Activated B cell treated with CpG ODN at 0.5 μM for 24 hours (primary cell): ENCODE data around the gene GHRHR. TPM values are rescaled to one million over a fixed set of nuclear protein-coding genes. Genes with fewer than 3 reads are reported as not detected.

Experiments used
- ATAC-seq: fragments of 200-7000 bp; cut with Tn5 transposase; one replicate; pipeline ENCODE4 v1.10.0; 2021; ENCODE audit warnings: low read depth, mild to moderate bottlenecking, moderate library complexity
- CTCF ChIA-PET: fragments of 350-600 bp; sonication (Branson Sonifier 250); formaldehyde crosslinking; loops from one replicate; lab custom pipeline; 2021; ENCODE audit warnings: antibody characterized with exemption; lab: Charles Lee
- POLR2A ChIA-PET: fragments of 350-600 bp; sonication (Branson Sonifier 250); formaldehyde crosslinking; loops from one replicate; lab custom pipeline; 2021; ENCODE audit warnings: antibody characterized with exemption; lab: Charles Lee
- DNase-seq: peaks from one replicate; pipeline ENCODE4 v3.0.0; 2022
- H3K27ac Mint-ChIP-seq: one replicate; pipeline ENCODE4 v1.8.0; 2020; ENCODE audit warnings: mixed read lengths
- H3K27me3 Mint-ChIP-seq: one replicate; pipeline ENCODE4 v1.8.0; 2021; ENCODE audit warnings: mixed read lengths
- H3K36me3 Mint-ChIP-seq: one replicate; pipeline ENCODE4 v1.8.0; 2021; ENCODE audit warnings: low read depth, mixed read lengths
- H3K4me1 Mint-ChIP-seq: one replicate; pipeline ENCODE4 v1.8.0; 2021; ENCODE audit warnings: mixed read lengths
- H3K4me3 Mint-ChIP-seq: one replicate; pipeline ENCODE4 v1.8.0; 2020; ENCODE audit warnings: mild to moderate bottlenecking, mixed read lengths
- H3K9me3 Mint-ChIP-seq: one replicate; pipeline ENCODE4 v1.8.0; 2020; ENCODE audit warnings: mixed read lengths
- CTCF ChIP-seq: fragments of 200-600 bp; IDR thresholded peaks from one replicate; pipeline ENCODE4 v1.8.0; 2022; ENCODE audit warnings: antibody characterized with exemption, mild to moderate bottlenecking
- intact Hi-C: fragments of 100-400 bp; cut with micrococcal nuclease; formaldehyde crosslinking; loops from one replicate; pipeline ENCODE4 v1.15.1; 2024
- total RNA-seq: library from RNA; stranded (reverse); gene quantifications from 2 replicates; pipeline ENCODE4 v1.2.3, GENCODE V29; 2022

The GHRHR gene
- total RNA-seq, 1 donor from 2014 or later, result not detected

GRCh38 chr7:30928254-30928872 is 35.4 kb upstream of the GHRHR start:
- Mint-ChIP-seq H3K27ac (no peak overlapping the region), H3K36me3 (no peaks in the 10 kb centered on the region), H3K27me3 (peaks cover 2% of the 10 kb centered on the region), H3K4me1 (no peaks in the 10 kb centered on the region), H3K4me3 (no peak overlapping the region), H3K9me3 (no peaks in the 10 kb centered on the region)
- intact Hi-C loops, result no loop called here
- ATAC-seq (no peak), DNase-seq (peak; percentile 4)
- ChIA-PET POLR2A (no interaction called here), CTCF (interaction anchor here (0.6 to 1.3 kb wide), 2 partner anchors 10 to 54 kb away, joined by 3 to 6 read pairs; no protein-coding TSS in a partner anchor)
- no peak for TF ChIP-seq CTCF

DNA sequence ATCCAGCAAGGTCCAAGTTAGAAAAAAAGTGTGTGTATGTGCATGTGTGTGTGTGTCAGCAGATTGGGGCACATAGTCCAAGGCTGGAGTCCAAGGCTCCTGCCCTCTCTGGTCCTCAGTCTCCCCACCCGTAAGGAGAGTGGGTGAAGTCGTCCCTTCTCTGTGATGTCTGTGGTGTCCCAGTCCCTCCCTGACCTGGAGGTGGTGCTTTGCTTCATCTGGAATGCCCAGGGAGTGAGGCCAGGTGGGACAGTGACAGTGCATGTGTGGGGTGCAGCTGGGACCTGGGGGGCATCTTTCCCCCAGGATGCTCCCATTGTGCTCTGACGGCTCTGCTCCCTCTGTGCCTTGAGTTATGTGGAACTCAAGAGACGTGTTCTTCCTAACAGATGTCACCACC is 34.1 kb upstream of the GHRHR start:
- no peak overlapping the region for H3K27ac Mint-ChIP-seq
- ATAC-seq (no peak), DNase-seq (no peak)
- H3K9me3 Mint-ChIP-seq, result no peaks in the 10 kb centered on the region
- no peaks in the 10 kb centered on the region for H3K4me1 Mint-ChIP-seq
- POLR2A ChIA-PET, result no interaction called here
- intact Hi-C loops, result no loop called here
- peaks cover 2% of the 10 kb centered on the region for H3K27me3 Mint-ChIP-seq
- H3K4me3 Mint-ChIP-seq, result no peak overlapping the region
- TF ChIP-seq CTCF, result no peak
- no peaks in the 10 kb centered on the region for H3K36me3 Mint-ChIP-seq
- CTCF ChIA-PET, result interaction anchor here (0.7 kb wide), 1 partner anchor 9 kb away, joined by 3 read pairs; no protein-coding TSS in a partner anchor

DNA sequence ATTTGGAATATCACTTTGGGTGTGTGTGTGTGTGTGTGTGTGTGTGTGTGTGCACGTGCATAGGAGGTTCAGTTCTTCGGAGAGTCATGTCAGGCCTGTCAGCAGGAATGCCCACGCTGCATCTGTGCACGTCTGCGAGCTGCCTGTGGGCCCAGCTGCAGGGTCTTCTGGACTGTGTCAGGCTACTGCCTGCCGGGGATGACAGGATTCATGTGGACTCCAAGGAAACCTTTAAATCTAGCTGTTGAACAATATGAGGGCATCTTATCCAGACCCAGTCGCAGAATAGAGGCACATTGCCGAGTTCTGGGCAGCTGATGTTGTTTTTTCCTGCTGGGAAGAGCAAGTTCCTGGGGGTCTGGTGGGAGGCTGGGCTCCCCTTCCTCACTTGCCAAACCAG is 33.1 kb upstream of the GHRHR start:
- no peaks in the 10 kb centered on the region for H3K9me3 Mint-ChIP-seq
- ChIA-PET POLR2A (no interaction called here), CTCF (interaction anchor here (0.7 kb wide), 2 partner anchors 8 to 9 kb away, joined by 3 read pairs; no protein-coding TSS in a partner anchor)
- H3K36me3 Mint-ChIP-seq, result no peaks in the 10 kb centered on the region
- intact Hi-C loops, result no loop called here
- peaks cover 2% of the 10 kb centered on the region for H3K27me3 Mint-ChIP-seq
- H3K4me1 Mint-ChIP-seq, result no peaks in the 10 kb centered on the region
- no peak for TF ChIP-seq CTCF
- DNase-seq, result no peak
- H3K4me3 Mint-ChIP-seq, result no peak overlapping the region
- H3K27ac Mint-ChIP-seq, result no peak overlapping the region
- ATAC-seq, result no peak

DNA sequence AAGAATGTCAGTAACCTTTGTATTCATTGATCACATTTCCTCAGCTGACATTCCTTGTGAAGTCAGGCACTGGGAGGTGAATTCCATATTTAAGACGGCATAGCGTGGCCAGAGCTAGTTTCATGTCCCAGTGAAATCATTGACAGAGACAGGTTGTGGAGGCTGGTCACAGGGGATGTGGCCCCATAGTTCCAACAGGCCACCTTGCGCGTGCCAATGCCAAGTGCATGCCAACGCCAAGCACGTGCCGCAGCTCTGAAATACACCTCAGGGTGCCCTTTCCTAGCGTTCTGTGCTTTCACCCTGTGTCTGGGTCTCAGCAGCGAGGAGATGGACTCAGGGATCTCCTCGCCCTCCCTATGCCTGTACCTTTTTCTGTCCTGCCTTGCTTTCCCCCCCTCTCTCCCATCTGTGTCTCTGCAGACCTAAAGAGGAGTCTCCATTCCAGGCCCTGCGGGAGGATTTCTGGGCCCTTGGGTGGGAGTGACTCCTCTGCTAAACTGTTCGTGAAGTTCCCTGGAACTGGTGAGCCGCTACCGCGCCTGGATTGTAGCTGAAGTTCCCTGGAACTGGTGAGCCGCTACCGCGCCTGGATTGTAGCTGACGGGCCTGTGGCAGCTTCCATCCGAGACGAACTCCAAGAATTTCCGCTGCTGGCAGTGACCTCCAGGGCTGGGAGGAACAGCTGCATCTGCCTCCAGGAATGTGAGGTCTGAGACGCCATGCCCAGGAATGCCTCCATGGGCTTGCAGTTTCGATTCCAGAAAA is 32.4 kb upstream of the GHRHR start:
- peaks cover 2% of the 10 kb centered on the region for H3K27me3 Mint-ChIP-seq
- H3K4me3 Mint-ChIP-seq, result no peak overlapping the region
- H3K27ac Mint-ChIP-seq, result no peak overlapping the region
- intact Hi-C loops, result no loop called here
- H3K9me3 Mint-ChIP-seq, result no peaks in the 10 kb centered on the region
- CTCF ChIA-PET, result no interaction called here
- TF ChIP-seq CTCF, result no peak
- ATAC-seq (no peak), DNase-seq (no peak)
- H3K4me1 Mint-ChIP-seq, result no peaks in the 10 kb centered on the region
- POLR2A ChIA-PET, result no interaction called here
- H3K36me3 Mint-ChIP-seq, result no peaks in the 10 kb centered on the region

DNA sequence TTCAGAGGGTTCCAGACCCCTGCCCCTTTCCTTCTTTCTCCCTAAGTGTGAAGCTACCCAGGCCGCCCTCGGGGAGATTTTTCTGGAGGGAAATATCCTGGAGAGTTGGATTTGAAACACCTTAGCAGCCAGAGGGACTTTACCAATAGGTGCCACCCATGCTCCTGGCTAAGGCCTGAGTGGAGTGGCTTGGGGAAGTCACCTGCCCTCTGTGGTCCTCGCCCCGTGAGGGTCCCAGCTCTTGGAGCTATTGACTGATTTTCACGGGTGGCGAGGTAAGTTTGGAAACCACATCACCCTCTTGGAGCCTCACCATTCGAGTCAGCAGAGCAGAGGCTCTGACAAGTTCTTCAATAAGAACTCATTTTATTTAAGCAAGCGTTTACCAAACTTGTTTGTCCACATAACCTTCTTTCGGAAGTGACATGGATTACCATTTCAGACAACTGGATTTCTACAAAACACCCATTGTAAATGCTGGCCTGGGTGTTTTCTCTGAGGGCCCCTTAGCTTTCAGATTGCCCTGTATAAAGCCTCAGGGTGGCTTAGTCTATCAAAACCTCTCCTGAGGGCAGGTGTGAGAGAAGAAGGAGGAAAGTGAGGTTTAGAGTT is 31.7 kb upstream of the GHRHR start:
- no peak for TF ChIP-seq CTCF

More for the DNA sequence above, 31.7 kb upstream of the GHRHR start:
- Mint-ChIP-seq H3K27me3 (peaks cover 8% of the 10 kb centered on the region), H3K4me3 (no peak overlapping the region), H3K27ac (no peak overlapping the region), H3K4me1 (no peaks in the 10 kb centered on the region), H3K9me3 (no peaks in the 10 kb centered on the region), H3K36me3 (no peaks in the 10 kb centered on the region)
- DNase-seq, result no peak
- intact Hi-C loops, result no loop called here
- no peak for ATAC-seq
- ChIA-PET CTCF (no interaction called here), POLR2A (no interaction called here)
